ENCODE data around the gene ZNF554. TPM values are rescaled to one million over a fixed set of nuclear protein-coding genes. Genes with fewer than 3 reads are reported as not detected.

The ZNF554 gene
- total RNA-seq, 2 donors from 2014 or later: 8.4 to 9.2 TPM

DNA sequence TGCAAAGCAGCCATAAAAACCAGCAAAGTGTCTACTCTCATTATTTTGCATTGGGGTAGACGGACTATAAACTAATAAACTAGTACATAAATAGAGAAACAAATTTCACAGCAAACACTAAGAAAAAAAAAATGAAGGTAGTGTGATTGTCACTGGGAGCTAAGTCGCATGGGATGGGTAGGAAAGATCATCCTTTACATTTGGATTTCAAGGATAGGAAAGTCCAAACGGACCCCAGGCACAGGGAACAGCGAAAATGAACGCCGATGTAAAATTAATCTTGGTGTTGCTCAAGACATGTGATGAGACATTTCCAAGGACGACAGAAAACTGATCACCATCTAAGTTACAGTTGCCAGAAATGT is 35.9 kb upstream of the ZNF554 start:
- Histone ChIP-seq H3K4me1 (ENCODE audit: control insufficient read depth, insufficient read depth, low read length) (no peaks in the 10 kb centered on the region), H3K27ac (ENCODE audit: low read depth, low read length) (peak overlapping the region; percentile 86), H3K9me3 (ENCODE audit: control insufficient read depth, low read length) (no peaks in the 10 kb centered on the region), H3K27me3 (ENCODE audit: control insufficient read depth, insufficient read depth, low read length, poor library complexity, severe bottlenecking) (no peaks in the 10 kb centered on the region), H3K36me3 (ENCODE audit: control insufficient read depth, insufficient read depth, low read length) (peaks cover 17% of the 10 kb centered on the region), H3K9ac (ENCODE audit: extremely low read depth, low read length, poor library complexity, severe bottlenecking) (peak overlapping the region; percentile 9), H3K4me3 (ENCODE audit: low read length) (peak overlapping the region; percentile 61)
- Mint-ChIP-seq H3K4me3 (peak overlapping the region; percentile 88), H3K27me3 (ENCODE audit: insufficient read depth) (no peaks in the 10 kb centered on the region), H3K27ac (peak overlapping the region; percentile 89), H3K36me3 (ENCODE audit: low read depth) (peaks cover 12% of the 10 kb centered on the region), H3K9me3 (peaks cover 4% of the 10 kb centered on the region), H3K4me1 (peaks cover 14% of the 10 kb centered on the region)
- no peak for DNase-seq
- TF ChIP-seq, protein P1, sequence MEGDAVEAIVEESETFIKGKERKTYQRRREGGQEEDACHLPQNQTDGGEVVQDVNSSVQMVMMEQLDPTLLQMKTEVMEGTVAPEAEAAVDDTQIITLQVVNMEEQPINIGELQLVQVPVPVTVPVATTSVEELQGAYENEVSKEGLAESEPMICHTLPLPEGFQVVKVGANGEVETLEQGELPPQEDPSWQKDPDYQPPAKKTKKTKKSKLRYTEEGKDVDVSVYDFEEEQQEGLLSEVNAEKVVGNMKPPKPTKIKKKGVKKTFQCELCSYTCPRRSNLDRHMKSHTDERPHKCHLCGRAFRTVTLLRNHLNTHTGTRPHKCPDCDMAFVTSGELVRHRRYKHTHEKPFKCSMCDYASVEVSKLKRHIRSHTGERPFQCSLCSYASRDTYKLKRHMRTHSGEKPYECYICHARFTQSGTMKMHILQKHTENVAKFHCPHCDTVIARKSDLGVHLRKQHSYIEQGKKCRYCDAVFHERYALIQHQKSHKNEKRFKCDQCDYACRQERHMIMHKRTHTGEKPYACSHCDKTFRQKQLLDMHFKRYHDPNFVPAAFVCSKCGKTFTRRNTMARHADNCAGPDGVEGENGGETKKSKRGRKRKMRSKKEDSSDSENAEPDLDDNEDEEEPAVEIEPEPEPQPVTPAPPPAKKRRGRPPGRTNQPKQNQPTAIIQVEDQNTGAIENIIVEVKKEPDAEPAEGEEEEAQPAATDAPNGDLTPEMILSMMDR (conservative IDR thresholded peaks at IDR 0.05): no peak
- WGBS, 2 experiments (ENCODE audit: insufficient coverage in 1 of 2, insufficient read length in 1 of 2): 93 to 98% methylated on average over 5 to 6 of the region's 7 CpGs

DNA sequence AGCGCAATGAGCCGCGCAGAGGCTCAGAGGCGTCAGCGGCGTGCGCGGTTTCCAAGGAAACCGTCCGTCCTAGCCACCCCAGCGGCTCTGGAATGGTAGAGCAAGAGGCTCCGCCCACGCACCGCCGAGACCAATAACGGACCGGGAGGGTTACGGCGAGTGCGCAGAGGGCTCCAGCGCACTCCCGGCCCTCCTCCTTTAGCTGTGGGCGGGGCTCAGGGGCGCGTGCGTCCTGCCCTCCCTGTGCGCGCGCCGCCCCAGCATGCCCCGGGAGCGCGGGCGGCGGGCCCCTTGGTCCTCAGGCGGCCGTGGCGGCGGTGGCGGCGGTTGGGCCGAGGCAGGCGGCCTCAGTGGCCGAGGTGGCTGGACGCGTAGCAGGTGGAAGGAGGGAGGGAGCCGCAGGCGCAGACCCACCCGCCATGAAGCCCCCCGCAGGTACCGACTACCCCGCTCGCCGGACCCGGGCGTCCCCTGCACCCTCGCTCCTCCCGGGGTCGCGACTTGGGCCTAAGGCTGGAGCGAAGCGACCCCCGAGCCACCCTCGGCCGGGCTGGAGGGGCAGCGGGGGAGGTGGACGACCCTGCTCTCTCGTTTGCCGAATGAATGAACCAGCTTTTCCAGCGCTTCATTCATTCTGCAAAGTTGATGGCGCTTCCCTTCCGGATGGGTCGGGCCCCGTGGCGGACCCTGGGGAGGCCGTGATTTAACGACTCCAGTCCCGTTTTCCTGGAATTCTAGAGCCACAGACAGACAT is 34.2 kb upstream of the ZNF554 start, which contains the start of gene THOP1:
Gene THOP1 (plus strand): TSS at position 260 of the 754 bp plus-strand sequence. CDS start 160 bp downstream, at position 420.
- Histone ChIP-seq H3K27me3 (ENCODE audit: control insufficient read depth, insufficient read depth, low read length, poor library complexity, severe bottlenecking) (no peaks in the 10 kb centered on the region), H3K4me3 (ENCODE audit: low read length) (peak within 1 kb of the TSS; percentile 96), H3K9me3 (ENCODE audit: control insufficient read depth, low read length) (no peaks in the 10 kb centered on the region), H3K4me1 (ENCODE audit: control insufficient read depth, insufficient read depth, low read length) (no peaks in the 10 kb centered on the region), H3K36me3 (ENCODE audit: control insufficient read depth, insufficient read depth, low read length) (peaks cover 14% of the 10 kb centered on the region), H3K27ac (ENCODE audit: low read depth, low read length) (peak within 1 kb of the TSS; percentile 83), H3K9ac (ENCODE audit: extremely low read depth, low read length, poor library complexity, severe bottlenecking) (peak within 1 kb of the TSS; percentile 91)
- DNase-seq: peak; percentile 99
- Mint-ChIP-seq H3K36me3 (ENCODE audit: low read depth) (peaks cover 15% of the 10 kb centered on the region), H3K4me3 (peak within 1 kb of the TSS; percentile 79), H3K27ac (peak within 1 kb of the TSS; percentile 82), H3K4me1 (peaks cover 14% of the 10 kb centered on the region), H3K9me3 (peaks cover 4% of the 10 kb centered on the region), H3K27me3 (ENCODE audit: insufficient read depth) (no peaks in the 10 kb centered on the region)
- 0% methylated on average over 32 to 78 of the region's 78 CpGs for WGBS, 2 experiments (ENCODE audit: insufficient coverage in 1 of 2, insufficient read length in 1 of 2)
- TF ChIP-seq, protein P1 (conservative IDR thresholded peaks at IDR 0.05): no peak

DNA sequence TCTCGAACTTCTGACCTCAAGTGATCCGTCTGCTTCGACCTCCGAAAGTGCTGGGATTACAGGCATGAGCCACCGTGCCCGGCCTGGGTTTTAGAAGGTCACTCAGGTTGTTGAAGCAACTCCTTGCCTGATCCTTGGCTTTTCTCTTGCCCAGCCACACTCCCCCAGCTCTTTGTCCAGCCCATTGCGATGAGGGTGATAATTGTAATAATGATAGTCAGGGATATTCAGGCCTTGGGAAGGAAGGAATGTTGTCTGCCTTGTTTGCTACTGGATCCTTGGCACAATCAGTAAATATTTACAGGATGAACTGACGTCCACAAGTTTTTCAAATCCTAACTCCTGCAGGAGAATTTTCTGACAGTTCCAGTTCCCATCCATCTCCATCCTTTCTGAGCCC is 32.6 kb upstream of the ZNF554 start:
- Histone ChIP-seq H3K27ac (ENCODE audit: low read depth, low read length) (no peak overlapping the region), H3K27me3 (ENCODE audit: control insufficient read depth, insufficient read depth, low read length, poor library complexity, severe bottlenecking) (no peaks in the 10 kb centered on the region)
- H3K4me1 Mint-ChIP-seq: peaks cover 7% of the 10 kb centered on the region

More for the DNA sequence above, 32.6 kb upstream of the ZNF554 start:
- H3K4me1 ChIP-seq (ENCODE audit: control insufficient read depth, insufficient read depth, low read length): no peaks in the 10 kb centered on the region
- no peaks in the 10 kb centered on the region for H3K9me3 ChIP-seq (ENCODE audit: control insufficient read depth, low read length)
- no peak overlapping the region for H3K9ac ChIP-seq (ENCODE audit: extremely low read depth, low read length, poor library complexity, severe bottlenecking)
- no peak for DNase-seq
- H3K36me3 ChIP-seq (ENCODE audit: control insufficient read depth, insufficient read depth, low read length): peaks cover 8% of the 10 kb centered on the region
- TF ChIP-seq, protein P1 (conservative IDR thresholded peaks at IDR 0.05): no peak
- 91 to 95% methylated on average over 7 to 8 of the region's 8 CpGs for WGBS, 2 experiments (ENCODE audit: insufficient coverage in 1 of 2, insufficient read length in 1 of 2)
- H3K9me3 Mint-ChIP-seq: peaks cover 4% of the 10 kb centered on the region
- H3K27me3 Mint-ChIP-seq (ENCODE audit: insufficient read depth): no peaks in the 10 kb centered on the region
- H3K27ac Mint-ChIP-seq: no peak overlapping the region
- peaks cover 17% of the 10 kb centered on the region for H3K36me3 Mint-ChIP-seq (ENCODE audit: low read depth)
- peak overlapping the region; percentile 79 for H3K4me3 Mint-ChIP-seq
- H3K4me3 ChIP-seq (ENCODE audit: low read length): no peak overlapping the region

Data from endodermal cell (in vitro differentiated cells).